Gastroesophageal sphincter (tissue), 3 donors: ENCODE data around the gene APBA2.

Experiments
- CTCF ChIP-seq, 4 experiments: fragments of 200-600 bp in 2 of 4; fragments of 450-650 bp in 2 of 4; sonication (generic) in 1 of 4; IDR thresholded peaks; one replicate each; pipeline ENCODE4 v1.5.1; 2017 to 2019; ENCODE audit warnings: antibody characterized with exemption in 4 of 4, mild to moderate bottlenecking in 2 of 4, moderate library complexity in 2 of 4
- EP300 ChIP-seq: sonication (generic); formaldehyde crosslinking; IDR thresholded peaks from one replicate; pipeline ENCODE4 v1.6.1; 2017; ENCODE audit warnings: antibody characterized with exemption, mild to moderate bottlenecking
- POLR2AphosphoS5 ChIP-seq: sonication (generic); formaldehyde crosslinking; IDR thresholded peaks from one replicate; pipeline ENCODE4 v1.6.1; 2017; ENCODE audit warnings: antibody characterized with exemption

DNA sequence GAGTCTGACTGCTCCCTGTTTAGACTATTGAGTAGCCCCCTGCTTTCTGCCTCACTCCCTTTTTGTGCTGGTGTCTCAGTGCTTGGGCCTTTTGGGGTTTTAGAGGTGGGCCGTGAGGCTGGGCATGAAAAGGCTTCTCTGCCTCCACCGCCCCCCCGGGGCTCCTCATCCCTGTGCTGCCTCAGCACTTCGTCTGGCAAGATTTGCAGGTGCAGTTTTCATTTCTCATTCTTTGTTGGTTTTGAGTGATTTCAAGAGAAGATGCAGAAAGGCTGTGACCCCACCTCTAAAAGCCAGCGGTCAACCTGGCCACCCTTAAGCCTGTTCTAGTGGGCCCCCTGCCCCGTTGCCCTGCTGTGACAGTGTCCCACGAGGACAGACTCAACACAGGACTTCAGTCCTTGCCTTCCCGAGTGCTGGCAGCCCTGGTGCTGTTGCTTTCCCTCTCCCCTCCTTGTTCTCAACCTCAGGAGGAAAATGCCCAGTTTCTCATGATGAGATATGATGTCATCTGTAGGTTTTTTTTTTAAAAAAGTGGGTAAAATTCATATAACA lies 38.0 kb downstream of the APBA2 start:
- TF ChIP-seq POLR2AphosphoS5 (no peak), EP300 (no peak), CTCF (IDR thresholded peaks at IDR 0.05) (no peak)
